Posterior vena cava (tissue), 2 donors: ENCODE data around the gene METTL9. TPM values are rescaled to one million over a fixed set of nuclear protein-coding genes. Genes with fewer than 3 reads are reported as not detected.
"Not testable (repeated sequence)": the region's sequence is repeated elsewhere in the genome, so short reads cannot be mapped to it uniquely, and the experiment has no call there.

Source experiments
- DNase-seq: peaks from one replicate; pipeline ENCODE4 v3.0.0-alpha.2; 2020; ENCODE audit warnings: low spot score
- intact Hi-C, 2 donors: fragments of 100-400 bp; cut with DNase I; formaldehyde crosslinking; loops; one replicate each; pipeline versions ENCODE4 v1.14.1 to v1.14.2; 2022 to 2023
- total RNA-seq, 2 donors: library from RNA; stranded (reverse); fragmentation: NEBNext Ultra II Directional; extraction: Animal tissue kit (Norgen Biotek cat#: 25700); gene quantifications; one replicate each; pipeline ENCODE4 v1.2.1, GENCODE V29; 2021
- donor health status: DM: yes; HTN: yes; CAD: no.
- donor health status: DM: yes; HTN: yes; CAD: no.

METTL9 gene
- total RNA-seq, 2 donors from 2014 or later, result 59.6 to 62.0 TPM

- peak; percentile 69 for DNase-seq
- intact Hi-C loops, result loop anchor here in 1 of 2 donors (5.0 kb wide), 1 partner anchor 1130 kb away; no protein-coding TSS in a partner anchor
These were observed 31.9 kb upstream of the METTL9 start for GRCh38 chr16:21567496-21567895.

- intact Hi-C loops, result loop anchor here in 1 of 2 donors (5.0 kb wide), 1 partner anchor 1129 kb away; no protein-coding TSS in a partner anchor
- peak; percentile 54 for DNase-seq
These were observed 30.7 kb upstream of the METTL9 start for GRCh38 chr16:21568502-21569189.

DNA sequence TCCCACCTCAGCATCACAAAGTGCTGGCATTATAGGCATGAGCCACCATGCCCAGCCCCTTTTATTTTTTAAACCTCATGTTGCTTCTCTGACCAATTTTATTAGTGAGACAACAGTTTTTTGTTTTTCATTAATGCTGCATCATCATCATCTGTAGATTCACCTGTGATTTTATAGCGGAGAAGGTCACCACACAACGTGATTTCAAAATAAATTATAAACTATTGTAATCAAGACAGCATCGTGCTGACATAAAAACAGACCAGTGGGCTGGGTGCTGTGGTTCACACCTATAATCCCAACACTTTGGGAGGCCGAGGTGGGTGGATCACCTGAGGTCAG, 28.7 kb upstream of the METTL9 start:
- DNase-seq, result no peak
- intact Hi-C loops, result no loop called here

GRCh38 chr16:21573506-21573905, 25.9 kb upstream of the METTL9 start:
- DNase-seq, intact Hi-C loops: not testable (repeated sequence)

DNA sequence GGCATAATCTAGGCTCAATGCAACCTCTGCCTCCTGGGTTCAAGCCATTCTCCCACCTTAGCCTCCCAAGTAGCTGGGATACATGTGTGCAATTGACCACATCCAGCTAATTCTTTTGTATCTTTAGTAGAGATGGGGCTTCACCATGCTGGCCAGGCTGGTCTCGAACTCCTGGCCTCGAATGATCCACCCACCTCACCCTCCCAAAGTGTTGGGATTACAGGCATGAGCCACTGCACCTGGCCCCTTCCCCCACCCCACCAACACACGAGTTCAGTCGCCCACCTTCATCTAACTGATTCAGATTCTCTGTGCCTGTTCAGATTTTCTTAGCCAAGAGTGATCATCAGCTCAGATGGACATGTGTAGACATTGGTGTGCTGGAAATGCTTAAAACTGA, 25.0 kb upstream of the METTL9 start:
- no peak for DNase-seq

GRCh38 chr16:21576323-21576722, 23.1 kb upstream of the METTL9 start:
- DNase-seq, intact Hi-C loops: not testable (repeated sequence)

More for the DNA sequence above, 25.0 kb upstream of the METTL9 start:
- intact Hi-C loops, result no loop called here

DNA sequence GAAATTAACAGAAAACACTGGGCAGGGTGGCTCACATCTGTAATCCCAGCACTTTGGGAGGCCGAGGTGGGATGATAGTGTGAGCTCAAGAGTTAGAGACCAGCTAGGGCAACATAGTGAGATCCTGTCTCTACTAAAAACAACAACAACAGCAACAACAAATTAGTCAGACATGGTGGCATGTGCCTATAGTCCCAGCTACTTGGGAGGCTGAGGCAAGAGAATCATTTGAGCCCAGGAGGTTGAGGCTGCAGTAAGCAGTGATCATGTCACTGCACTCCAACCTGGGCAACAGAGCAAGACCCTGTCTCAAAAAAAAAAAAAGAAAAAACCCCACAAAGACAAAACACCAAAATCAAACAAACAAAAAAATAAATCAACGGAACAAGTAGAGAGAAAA, 21.9 kb upstream of the METTL9 start:
- DNase-seq, intact Hi-C loops: not testable (repeated sequence)

GRCh38 chr16:21578311-21578710, 21.1 kb upstream of the METTL9 start:
- intact Hi-C loops, DNase-seq: not testable (repeated sequence)

GRCh38 chr16:21580131-21580530, 19.2 kb upstream of the METTL9 start:
- intact Hi-C loops, result loop anchor here in 1 of 2 donors (2.0 kb wide), 1 partner anchor 1113 kb away; no protein-coding TSS in a partner anchor
- DNase-seq, result not testable (repeated sequence)

DNA sequence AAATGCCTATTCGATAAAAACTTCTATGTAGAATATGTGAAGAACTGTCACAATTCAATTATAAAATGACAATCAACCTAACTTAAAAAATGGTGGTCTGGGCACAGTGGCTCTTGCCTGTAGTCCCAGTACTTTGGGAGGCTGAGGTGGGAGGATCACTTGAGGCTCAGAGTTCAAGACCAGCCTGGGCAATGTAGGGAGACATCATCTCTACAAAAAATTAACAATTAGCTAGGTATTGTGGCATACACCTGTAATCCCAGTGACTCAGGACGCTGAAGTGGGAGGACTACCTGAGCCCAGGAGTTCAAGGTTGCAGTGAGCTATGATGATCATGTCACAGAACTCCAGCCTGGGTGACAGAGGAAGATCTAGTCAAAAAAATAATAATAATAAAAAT, 18.6 kb upstream of the METTL9 start:
- intact Hi-C loops, result loop anchor here in 1 of 2 donors (2.0 kb wide), 1 partner anchor 1112 kb away; no protein-coding TSS in a partner anchor

DNA sequence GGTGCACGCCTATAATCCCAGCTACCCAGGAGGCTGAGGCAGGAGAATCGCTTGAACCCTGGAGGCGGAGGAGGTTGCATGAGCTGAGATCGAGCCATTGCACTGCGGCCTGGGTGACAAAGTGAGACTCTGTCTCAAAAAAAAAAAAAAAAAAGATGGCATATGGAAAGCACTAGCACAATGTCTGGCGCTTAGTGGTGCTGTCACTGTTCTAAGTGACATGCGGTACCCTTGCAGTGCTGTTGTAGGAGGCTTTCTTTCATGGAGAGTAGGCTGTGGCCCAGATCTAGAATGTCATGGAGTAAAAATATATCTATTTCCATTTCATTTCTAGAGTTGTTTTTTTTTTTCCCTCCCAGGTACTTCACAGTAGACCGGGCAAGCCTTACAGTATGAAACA, 14.6 kb upstream of the METTL9 start:
- intact Hi-C loops, result no loop called here
- no peak for DNase-seq

More for the DNA sequence above, 18.6 kb upstream of the METTL9 start:
- no peak for DNase-seq

- intact Hi-C loops, DNase-seq: not testable (repeated sequence)
These were observed 10.8 kb upstream of the METTL9 start for GRCh38 chr16:21588593-21588992.

DNA sequence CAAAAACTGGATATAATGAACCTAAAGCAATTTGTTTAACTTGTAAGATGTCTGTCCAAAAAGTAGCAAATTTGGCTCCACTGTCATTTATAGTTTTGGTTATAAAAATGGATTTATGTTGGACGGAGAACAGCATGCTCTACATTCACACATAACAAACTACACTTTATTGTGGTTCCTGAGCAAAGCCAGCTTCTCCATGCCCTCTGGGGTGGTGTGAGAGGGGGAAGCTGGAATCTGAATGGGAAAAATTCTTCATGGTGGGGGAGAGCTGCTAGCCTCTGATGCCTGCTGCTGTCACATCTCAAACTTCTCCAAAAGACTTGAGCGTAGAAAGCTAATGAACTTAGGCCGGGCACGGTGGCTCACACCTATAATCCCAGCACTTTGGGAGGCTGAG, 9.8 kb upstream of the METTL9 start:
- intact Hi-C loops, result no loop called here

GRCh38 chr16:21590287-21590686, 9.1 kb upstream of the METTL9 start:
- no peak for DNase-seq
- intact Hi-C loops, result loop anchor here in 1 of 2 donors (5.0 kb wide), 1 partner anchor 117 kb away; no protein-coding TSS in a partner anchor

More for the DNA sequence above, 9.8 kb upstream of the METTL9 start:
- no peak for DNase-seq

- no peak for DNase-seq
- intact Hi-C loops, result loop anchor here in 1 of 2 donors (5.0 kb wide), 1 partner anchor 117 kb away; no protein-coding TSS in a partner anchor
These were observed 8.6 kb upstream of the METTL9 start for GRCh38 chr16:21590796-21591195.

- intact Hi-C loops, result loop anchor here in 1 of 2 donors (5.0 kb wide), 1 partner anchor 115 kb away; no protein-coding TSS in a partner anchor
- DNase-seq, result no peak
These were observed 7.2 kb upstream of the METTL9 start for GRCh38 chr16:21592191-21592590.

GRCh38 chr16:21593530-21594289, 5.7 kb upstream of the METTL9 start:
- intact Hi-C loops, result loop anchor here in 1 of 2 donors (5.0 kb wide), 1 partner anchor 114 kb away; no protein-coding TSS in a partner anchor
- DNase-seq, result no peak

- intact Hi-C loops, result no loop called here
- DNase-seq, result no peak
These were observed 1.8 kb upstream of the METTL9 start for GRCh38 chr16:21597561-21598030.

- DNase-seq, result no peak
- intact Hi-C loops, result no loop called here
These were observed 1.2 kb upstream of the METTL9 start for GRCh38 chr16:21598206-21598605.

DNA sequence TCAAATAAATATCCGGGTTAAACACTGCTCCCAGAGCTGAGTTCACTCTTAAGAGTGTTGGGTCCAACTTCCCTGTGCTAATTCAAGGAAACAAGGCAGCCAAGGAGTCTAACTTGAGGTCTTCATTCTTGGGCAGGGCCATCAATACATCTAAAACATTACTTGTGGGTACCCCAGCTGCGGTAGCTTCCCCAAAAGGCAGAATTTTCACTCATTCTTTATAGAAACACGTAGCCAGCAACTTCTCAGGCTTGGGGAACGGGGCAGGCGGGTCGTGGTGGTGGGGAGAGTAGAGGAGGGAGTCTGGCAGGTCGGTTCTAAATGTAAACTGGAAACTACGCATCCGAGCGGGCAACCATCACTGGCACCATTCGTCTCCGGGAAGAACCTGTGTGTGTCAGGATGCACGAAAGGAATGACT, 666 bp upstream of the METTL9 start:
- intact Hi-C loops, result no loop called here

More for the DNA sequence above, 666 bp upstream of the METTL9 start:
- no peak for DNase-seq
